Measurements from ENCODE around the gene ERLIN1.
"Not testable (repeated sequence)": the region's sequence is repeated elsewhere in the genome, so short reads cannot be mapped to it uniquely, and the experiment has no call there.

ERLIN1 gene

GRCh38 chr10:100133801-100134200, 52.0 kb downstream of the ERLIN1 start:
- no peak for FAIRE-seq
- no peak for DNase-seq (ENCODE audit: low spot score)

- no peak for DNase-seq (ENCODE audit: low spot score)
- no peak for FAIRE-seq
Measured at GRCh38 chr10:100132427-100132826, 53.4 kb downstream of the ERLIN1 start.

- DNase-seq (ENCODE audit: low spot score) (no peak), FAIRE-seq (no peak)
Measured at GRCh38 chr10:100131571-100131970, 54.3 kb downstream of the ERLIN1 start.

GRCh38 chr10:100130831-100131230, 55.0 kb downstream of the ERLIN1 start:
- DNase-seq (ENCODE audit: low spot score) (no peak), FAIRE-seq (no peak)

- DNase-seq (ENCODE audit: low spot score) (no peak), FAIRE-seq (no peak)
Measured at GRCh38 chr10:100129424-100129823, 56.4 kb downstream of the ERLIN1 start.

- no peak for FAIRE-seq
- no peak for DNase-seq (ENCODE audit: low spot score)
Measured at GRCh38 chr10:100128951-100129350, 56.9 kb downstream of the ERLIN1 start.

GRCh38 chr10:100125335-100125734, 60.5 kb downstream of the ERLIN1 start:
- FAIRE-seq; DNase-seq (ENCODE audit: low spot score): not testable (repeated sequence)

GRCh38 chr10:100124097-100124496, 61.7 kb downstream of the ERLIN1 start:
- FAIRE-seq: no peak
- DNase-seq (ENCODE audit: low spot score): no peak

GRCh38 chr10:100122780-100123179, 63.0 kb downstream of the ERLIN1 start:
- DNase-seq (ENCODE audit: low spot score) (no peak), FAIRE-seq (no peak)

GRCh38 chr10:100120550-100120949, 65.3 kb downstream of the ERLIN1 start:
- DNase-seq (ENCODE audit: low spot score) (no peak), FAIRE-seq (no peak)

- DNase-seq (ENCODE audit: low spot score): no peak
- no peak for FAIRE-seq
Measured at GRCh38 chr10:100119726-100120125, 66.1 kb downstream of the ERLIN1 start.

- FAIRE-seq: no peak
- no peak for DNase-seq (ENCODE audit: low spot score)
Measured at GRCh38 chr10:100114976-100115770, 70.7 kb downstream of the ERLIN1 start.

- FAIRE-seq: no peak
Measured at GRCh38 chr10:100114460-100114859, 71.4 kb downstream of the ERLIN1 start.

GRCh38 chr10:100109670-100110069, 76.2 kb downstream of the ERLIN1 start:
- DNase-seq (ENCODE audit: low spot score) (no peak), FAIRE-seq (no peak)

More at GRCh38 chr10:100114460-100114859, 71.4 kb downstream of the ERLIN1 start:
- DNase-seq (ENCODE audit: low spot score): no peak

GRCh38 chr10:100106865-100107264, 79.0 kb downstream of the ERLIN1 start:
- FAIRE-seq: no peak
- DNase-seq (ENCODE audit: low spot score): no peak

GRCh38 chr10:100104300-100104699, 81.5 kb downstream of the ERLIN1 start:
- no peak for DNase-seq (ENCODE audit: low spot score)
- FAIRE-seq: no peak

- DNase-seq (ENCODE audit: low spot score) (no peak), FAIRE-seq (no peak)
Measured at GRCh38 chr10:100103581-100103980, 82.2 kb downstream of the ERLIN1 start.

GRCh38 chr10:100101192-100102076, 84.4 kb downstream of the ERLIN1 start:
- FAIRE-seq (no peak), DNase-seq (ENCODE audit: low spot score) (no peak)

- no peak for DNase-seq (ENCODE audit: low spot score)
- FAIRE-seq: no peak
Measured at GRCh38 chr10:100100651-100101184, 85.1 kb downstream of the ERLIN1 start.

Data from RCC 7860 (cell line).